KMS-11 (cell line): ENCODE measurements around the gene BCAT1.
"Not testable (repeated sequence)": the region's sequence is repeated elsewhere in the genome, so short reads cannot be mapped to it uniquely, and the experiment has no call there.

ENCODE experiments used
- H2AFZ ChIP-seq: fragments of 200-600 bp; sonication (generic); 2 replicates; pipeline ENCODE4 v1.6.1; 2016; ENCODE audit warnings: antibody characterized with exemption, mixed run types, low read depth
- H3K27ac ChIP-seq: fragments of 200-600 bp; sonication (generic); 2 replicates; pipeline ENCODE4 v1.6.1; 2016; ENCODE audit warnings: mild to moderate bottlenecking, mixed run types
- H3K27me3 ChIP-seq: fragments of 200-600 bp; sonication (generic); 2 replicates; pipeline ENCODE4 v1.6.1; 2017; ENCODE audit warnings: mild to moderate bottlenecking, low read depth, mixed run types, moderate library complexity; ENCODE audit not compliant: insufficient read depth
- H3K36me3 ChIP-seq: fragments of 200-600 bp; sonication (generic); 2 replicates; pipeline ENCODE4 v1.6.1; 2017; ENCODE audit warnings: mild to moderate bottlenecking, mixed run types; ENCODE audit not compliant: insufficient read depth
- H3K4me1 ChIP-seq: fragments of 200-600 bp; sonication (generic); 2 replicates; pipeline ENCODE4 v1.6.1; 2016; ENCODE audit warnings: mild to moderate bottlenecking, low read depth, mixed run types; ENCODE audit not compliant: poor library complexity, severe bottlenecking
- H3K4me2 ChIP-seq: fragments of 200-600 bp; sonication (generic); 2 replicates; pipeline ENCODE4 v1.7.0; 2016; ENCODE audit warnings: mild to moderate bottlenecking, mixed run types
- H3K4me3 ChIP-seq: fragments of 200-600 bp; sonication (generic); IDR thresholded peaks from 2 replicates; pipeline ENCODE4 v1.6.1; 2017; ENCODE audit warnings: low read depth, low read length, mixed read lengths; ENCODE audit not compliant: insufficient read depth
- H3K79me2 ChIP-seq: fragments of 200-600 bp; sonication (generic); 2 replicates; pipeline ENCODE4 v1.6.1; 2016; ENCODE audit warnings: low read depth, mixed run types; ENCODE audit not compliant: insufficient read depth
- H3K9ac ChIP-seq: fragments of 200-600 bp; sonication (generic); 2 replicates; pipeline ENCODE4 v1.6.1; 2016; ENCODE audit warnings: mild to moderate bottlenecking, mixed run types
- H4K20me1 ChIP-seq: fragments of 200-600 bp; sonication (generic); 2 replicates; pipeline ENCODE4 v1.6.1; 2016; ENCODE audit warnings: mild to moderate bottlenecking, mixed run types; ENCODE audit not compliant: insufficient read depth
- CTCF ChIP-seq: fragments of 200-600 bp; sonication (generic); conservative IDR thresholded peaks from 2 replicates; pipeline ENCODE4 v1.6.1; 2017; ENCODE audit warnings: low read depth, mild to moderate bottlenecking, antibody characterized with exemption, low read length, moderate library complexity, mixed read lengths

Gene BCAT1

GRCh38 chr12:24937553-24938244, 11.2 kb downstream of the BCAT1 start:
- Histone ChIP-seq H3K4me3 (no peak overlapping the region), H3K79me2 (no peaks in the 10 kb centered on the region), H2AFZ (no peak overlapping the region), H3K27me3 (no peaks in the 10 kb centered on the region), H3K27ac (no peak overlapping the region), H3K9ac (no peak overlapping the region), H3K4me1 (no peaks in the 10 kb centered on the region), H3K4me2 (no peak overlapping the region), H4K20me1 (no peaks in the 10 kb centered on the region), H3K36me3 (no peaks in the 10 kb centered on the region)
- no peak for TF ChIP-seq CTCF

GRCh38 chr12:24933694-24934407, 15.1 kb downstream of the BCAT1 start:
- no peak overlapping the region for H2AFZ ChIP-seq
- no peak overlapping the region for H3K27ac ChIP-seq
- H3K4me1 ChIP-seq = no peaks in the 10 kb centered on the region
- no peaks in the 10 kb centered on the region for H3K27me3 ChIP-seq
- no peak overlapping the region for H3K9ac ChIP-seq
- no peak for TF ChIP-seq CTCF
- no peak overlapping the region for H3K4me3 ChIP-seq
- no peak overlapping the region for H3K4me2 ChIP-seq
- H3K79me2 ChIP-seq = no peaks in the 10 kb centered on the region
- H4K20me1 ChIP-seq = no peaks in the 10 kb centered on the region
- H3K36me3 ChIP-seq = no peaks in the 10 kb centered on the region

- Histone ChIP-seq H3K27me3 (no peaks in the 10 kb centered on the region), H3K4me2 (no peak overlapping the region), H3K79me2 (no peaks in the 10 kb centered on the region), H3K4me3 (no peak overlapping the region), H4K20me1 (no peaks in the 10 kb centered on the region), H3K4me1 (no peaks in the 10 kb centered on the region), H2AFZ (no peak overlapping the region), H3K36me3 (no peaks in the 10 kb centered on the region), H3K9ac (no peak overlapping the region), H3K27ac (no peak overlapping the region)
- TF ChIP-seq CTCF = no peak
Observed at GRCh38 chr12:24931666-24932405, 17.1 kb downstream of the BCAT1 start.

GRCh38 chr12:24929953-24930352, 18.9 kb downstream of the BCAT1 start:
- TF ChIP-seq CTCF = no peak
- no peaks in the 10 kb centered on the region for H3K79me2 ChIP-seq
- no peak overlapping the region for H3K9ac ChIP-seq
- H3K4me2 ChIP-seq = no peak overlapping the region
- no peak overlapping the region for H3K27ac ChIP-seq
- no peaks in the 10 kb centered on the region for H3K36me3 ChIP-seq
- no peak overlapping the region for H3K4me3 ChIP-seq
- H4K20me1 ChIP-seq = no peaks in the 10 kb centered on the region
- no peaks in the 10 kb centered on the region for H3K27me3 ChIP-seq
- H2AFZ ChIP-seq = no peak overlapping the region
- H3K4me1 ChIP-seq = no peaks in the 10 kb centered on the region

GRCh38 chr12:24928533-24929306, 20.2 kb downstream of the BCAT1 start:
- not testable (repeated sequence) for H3K36me3 ChIP-seq, H3K27me3 ChIP-seq, H4K20me1 ChIP-seq, H3K79me2 ChIP-seq, H2AFZ ChIP-seq, H3K4me2 ChIP-seq, H3K4me1 ChIP-seq, H3K9ac ChIP-seq, H3K27ac ChIP-seq, H3K4me3 ChIP-seq
